Activated CD8-positive, alpha-beta memory T cell treated with anti-CD3 and anti-CD28 coated beads for 48 hours (primary cell): ENCODE measurements around the gene ACADS.
"Not testable (repeated sequence)": the region's sequence is repeated elsewhere in the genome, so short reads cannot be mapped to it uniquely, and the experiment has no call there.

ENCODE experiments used
- DNase-seq, 3 experiments: peaks; one replicate each; pipeline ENCODE4 v3.0.0-alpha.2; 2020; ENCODE audit warnings: low read depth in 2 of 3, low spot score in 2 of 3

ACADS gene

GRCh38 chr12:120725151-120725658, 421 bp upstream of the ACADS start:
- no peak for DNase-seq

- DNase-seq: no peak
Observed at GRCh38 chr12:120726510-120726793, 826 bp downstream of the ACADS start.

DNA sequence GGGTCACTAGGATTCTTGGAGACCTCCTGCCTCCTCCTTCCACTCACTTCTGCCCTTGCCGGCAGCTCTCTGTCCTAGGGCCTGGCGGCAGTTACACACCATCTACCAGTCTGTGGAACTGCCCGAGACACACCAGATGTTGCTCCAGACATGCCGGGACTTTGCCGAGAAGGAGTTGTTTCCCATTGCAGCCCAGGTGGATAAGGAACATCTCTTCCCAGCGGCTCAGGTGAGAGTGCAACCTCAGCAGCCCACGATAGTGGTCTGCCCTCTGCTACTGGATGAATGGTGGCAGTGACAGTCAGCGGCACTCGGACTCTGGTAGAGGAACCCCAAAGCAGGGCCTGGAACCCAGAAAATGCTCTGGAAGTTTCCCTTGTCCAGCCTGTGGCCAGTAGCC, 1.3 kb downstream of the ACADS start:
- no peak for DNase-seq

DNA sequence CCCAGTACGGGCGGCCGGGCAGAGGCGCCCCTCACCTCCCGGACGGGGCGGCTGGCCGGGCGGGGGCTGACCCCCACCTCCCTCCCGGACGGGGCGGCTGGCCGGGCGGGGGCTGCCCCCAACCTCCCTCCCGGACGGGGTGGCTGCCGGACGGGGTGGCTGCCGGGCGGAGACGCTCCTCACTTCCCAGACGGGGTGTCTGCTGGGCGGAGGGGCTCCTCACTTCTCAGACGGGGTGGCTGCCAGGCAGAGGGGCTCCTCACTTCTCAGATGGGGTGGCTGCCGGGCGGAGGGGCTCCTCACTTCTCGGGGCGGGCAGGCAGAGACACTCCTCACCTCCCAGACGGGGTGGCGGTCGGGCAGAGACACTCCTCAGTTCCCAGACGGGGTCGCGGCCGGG, 6.6 kb downstream of the ACADS start:
- not testable (repeated sequence) for DNase-seq

DNA sequence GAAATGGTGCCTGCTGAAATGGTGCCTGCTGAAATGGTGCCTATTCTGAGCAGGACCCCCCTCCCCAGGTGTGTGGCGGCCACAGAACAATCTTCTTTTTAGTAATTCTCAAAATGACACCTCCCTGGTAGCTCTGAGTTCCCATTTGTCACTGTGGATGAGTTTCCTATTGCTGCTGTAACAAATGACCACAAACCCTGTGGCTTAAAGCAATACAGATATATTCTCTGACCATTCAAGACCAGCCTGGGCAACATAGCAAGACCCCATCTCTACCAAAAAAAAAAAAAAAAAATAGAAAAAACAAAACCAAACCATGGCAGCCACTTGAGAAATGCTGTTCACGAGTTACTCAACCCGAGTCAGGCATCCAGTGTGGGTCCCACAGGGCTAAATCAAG, 7.9 kb downstream of the ACADS start:
- no peak for DNase-seq

DNA sequence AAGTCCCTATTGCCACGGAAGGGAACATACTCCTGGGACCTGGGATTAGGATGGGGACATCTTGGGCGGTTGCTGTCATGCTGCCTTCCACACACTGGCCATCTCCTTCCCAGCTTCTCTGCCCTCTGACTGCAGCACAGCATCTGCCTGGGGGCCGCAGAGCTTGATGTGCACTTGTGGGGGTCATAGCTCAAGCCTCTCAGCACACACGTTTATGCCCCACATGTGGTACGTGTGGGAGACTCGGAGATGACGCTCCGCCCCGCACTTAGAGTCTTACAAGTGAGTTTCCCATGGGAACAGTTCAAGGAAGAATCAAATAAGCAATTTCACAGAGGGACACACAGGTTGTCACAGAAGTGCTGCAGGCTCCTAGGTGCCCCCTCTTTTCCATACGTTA, 8.6 kb downstream of the ACADS start:
- no peak for DNase-seq

DNA sequence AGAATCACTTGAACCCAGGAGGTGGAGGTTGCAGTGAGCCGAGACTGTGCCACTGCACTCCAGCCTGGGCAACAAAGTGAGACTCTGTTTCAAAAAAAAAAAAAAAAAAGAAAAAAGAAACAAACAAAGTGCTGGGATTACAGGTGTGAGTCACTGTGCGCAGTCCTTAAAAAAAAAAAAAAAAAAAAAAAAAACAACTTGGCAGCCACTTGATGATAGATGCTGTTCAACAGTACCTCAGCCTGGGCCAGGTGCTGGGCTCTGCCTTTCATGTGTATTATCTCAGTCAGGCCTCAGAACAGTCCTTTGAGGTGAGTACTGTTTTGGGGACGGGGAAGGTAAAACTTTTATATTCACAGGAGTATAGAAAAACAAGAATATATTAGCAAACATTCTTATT, 9.6 kb downstream of the ACADS start:
- DNase-seq: no peak

DNA sequence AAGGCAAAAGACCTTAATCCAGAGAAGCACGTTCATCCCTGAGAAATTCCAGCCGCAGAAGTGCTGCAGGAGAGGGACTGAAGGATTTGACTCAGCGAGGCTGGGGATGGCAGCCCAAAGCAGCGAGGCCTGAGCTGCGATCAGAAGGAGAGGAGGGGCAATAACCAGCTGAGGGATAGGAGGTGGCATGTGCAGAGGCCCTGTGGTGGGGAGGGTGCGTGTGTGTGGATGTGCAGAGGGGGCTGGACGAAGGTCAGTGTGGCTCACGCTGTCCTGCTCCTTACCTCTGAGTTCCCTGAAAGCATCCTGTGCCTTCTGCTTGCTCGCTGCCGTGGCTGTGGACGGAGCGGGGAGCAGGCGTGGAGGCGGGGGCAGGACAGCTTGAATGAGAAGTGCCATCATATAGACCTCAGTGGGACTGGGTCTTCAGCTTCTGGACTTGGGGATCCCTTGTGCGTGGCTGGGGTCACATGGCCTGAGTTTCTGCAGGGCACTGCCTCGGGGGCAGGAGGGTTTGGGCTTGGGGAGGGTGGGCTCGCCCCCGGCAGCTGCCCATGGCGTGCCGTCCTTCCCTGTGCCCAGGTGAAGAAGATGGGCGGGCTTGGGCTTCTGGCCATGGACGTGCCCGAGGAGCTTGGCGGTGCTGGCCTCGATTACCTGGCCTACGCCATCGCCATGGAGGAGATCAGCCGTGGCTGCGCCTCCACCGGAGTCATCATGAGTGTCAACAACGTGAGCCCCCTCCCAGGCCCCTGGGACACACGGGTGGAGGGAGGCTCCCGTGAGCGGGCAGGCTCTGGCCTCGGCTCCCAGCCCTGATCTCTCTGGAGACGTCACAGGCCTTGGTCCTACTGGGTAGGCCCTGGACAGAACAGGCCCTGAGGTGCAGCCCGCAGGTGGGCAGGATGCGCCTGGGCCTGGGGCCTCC, 11.0 kb downstream of the ACADS start:
- DNase-seq: no peak

- DNase-seq: no peak
Observed at GRCh38 chr12:120737557-120738251, 12.1 kb downstream of the ACADS start.

GRCh38 chr12:120738252-120739030, 12.8 kb downstream of the ACADS start:
- no peak for DNase-seq

DNA sequence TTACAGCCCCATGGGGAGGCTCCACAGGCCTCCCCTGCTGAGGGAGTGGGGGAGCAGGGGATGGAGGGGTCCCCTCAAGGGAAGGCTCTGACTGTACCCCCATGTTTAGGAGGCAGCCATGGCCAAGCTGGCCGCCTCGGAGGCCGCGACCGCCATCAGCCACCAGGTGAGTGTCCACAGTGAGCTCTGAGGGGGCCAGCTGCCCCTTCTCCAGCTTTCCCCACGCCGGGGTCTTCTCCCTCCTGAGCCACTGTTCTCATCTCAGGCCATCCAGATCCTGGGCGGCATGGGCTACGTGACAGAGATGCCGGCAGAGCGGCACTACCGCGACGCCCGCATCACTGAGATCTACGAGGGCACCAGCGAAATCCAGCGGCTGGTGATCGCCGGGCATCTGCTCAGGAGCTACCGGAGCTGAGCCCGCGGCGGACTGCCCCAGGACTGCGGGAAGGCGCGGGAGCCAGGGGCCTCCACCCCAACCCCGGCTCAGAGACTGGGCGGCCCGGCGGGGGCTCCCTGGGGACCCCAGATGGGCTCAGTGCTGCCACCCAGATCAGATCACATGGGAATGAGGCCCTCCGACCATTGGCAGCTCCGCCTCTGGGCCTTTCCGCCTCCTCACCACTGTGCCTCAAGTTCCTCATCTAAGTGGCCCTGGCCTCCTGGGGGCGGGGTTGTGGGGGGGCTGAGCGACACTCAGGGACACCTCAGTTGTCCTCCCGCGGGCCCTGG, 13.6 kb downstream of the ACADS start:
- DNase-seq: no peak

GRCh38 chr12:120739821-120740613, 14.4 kb downstream of the ACADS start:
- DNase-seq: no peak

DNA sequence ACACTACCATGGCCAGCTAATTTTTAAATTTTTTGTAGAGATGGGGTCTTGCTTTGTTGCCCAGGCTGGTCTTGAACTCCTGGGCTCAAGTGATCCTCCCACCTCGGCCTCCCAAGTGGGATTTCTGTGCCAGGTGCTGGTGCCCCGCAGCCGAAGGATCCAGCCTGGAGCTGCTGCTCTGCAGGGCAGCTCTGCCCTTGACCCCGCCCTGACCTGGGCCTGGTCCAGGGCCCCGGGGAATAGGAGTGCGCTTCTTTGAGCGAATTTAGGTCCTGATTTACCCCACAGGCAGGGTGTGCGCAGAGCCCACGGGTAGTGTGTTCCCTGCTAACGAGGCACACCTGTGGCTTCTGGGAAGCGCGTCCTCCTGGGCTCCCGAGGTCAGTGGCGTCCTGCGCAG, 15.2 kb downstream of the ACADS start:
- no peak for DNase-seq

GRCh38 chr12:120741476-120742421, 16.1 kb downstream of the ACADS start:
- DNase-seq: no peak

DNA sequence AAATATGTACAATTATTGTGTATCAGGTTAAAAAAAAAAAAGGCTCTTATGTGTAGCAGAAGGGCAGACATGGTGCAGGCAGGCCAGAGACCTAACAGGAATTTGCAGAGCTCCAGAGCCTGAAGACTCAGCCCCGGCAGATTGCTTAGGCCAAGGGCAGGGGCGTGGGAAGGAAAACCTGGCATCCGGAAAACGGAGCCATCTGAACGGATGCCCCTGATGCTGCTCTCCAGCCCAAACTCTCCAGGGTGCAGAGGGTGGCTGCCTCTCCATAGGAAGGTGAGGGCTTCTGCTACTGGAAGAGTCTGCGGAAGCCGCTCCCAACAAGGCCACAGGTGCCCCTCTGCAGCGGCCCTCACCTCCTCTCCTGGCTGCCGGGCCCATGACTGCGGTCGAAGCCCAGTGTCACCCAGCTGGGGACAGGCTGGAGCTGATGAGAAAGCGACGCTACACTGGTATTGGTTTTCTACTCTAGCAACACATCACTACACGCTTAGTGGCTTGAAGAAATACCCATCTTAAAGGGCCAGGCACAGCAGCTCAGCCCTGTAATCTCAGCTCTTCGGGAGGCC, 19.4 kb downstream of the ACADS start:
- no peak for DNase-seq

DNA sequence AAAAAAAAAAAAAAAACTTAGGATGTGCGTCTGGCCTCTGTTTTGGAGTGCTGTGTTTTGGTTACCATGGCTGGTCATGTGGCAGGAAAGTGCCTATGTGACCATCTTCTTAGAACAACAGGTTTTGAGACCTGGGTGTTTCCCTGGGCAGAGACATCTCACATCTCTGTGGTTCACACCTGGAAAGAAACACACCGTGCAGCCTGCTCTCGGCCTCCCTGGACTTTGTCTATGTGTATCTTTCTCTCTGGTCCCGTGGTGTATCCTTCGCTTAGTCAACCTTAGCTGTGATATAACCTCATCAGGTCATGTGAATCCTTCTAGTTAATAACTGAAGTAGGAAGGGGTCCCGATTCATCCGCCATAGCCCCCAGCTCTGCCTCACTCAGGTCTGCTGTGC, 22.6 kb downstream of the ACADS start:
- DNase-seq: no peak

- no peak for DNase-seq
Observed at GRCh38 chr12:120749256-120749655, 23.6 kb downstream of the ACADS start.

GRCh38 chr12:120750806-120751205, 25.2 kb downstream of the ACADS start:
- no peak for DNase-seq

GRCh38 chr12:120751389-120751788, 25.8 kb downstream of the ACADS start:
- no peak for DNase-seq
